GM19025 (cell line): Measurements from ENCODE around the gene TTC7B.

ENCODE experiments used
- ATAC-seq: cut with Tn5 transposase; IDR thresholded peaks from one replicate; pipeline ENCODE4 v1.9.1; 2021; ENCODE audit warnings: mild to moderate bottlenecking, low read depth, moderate library complexity; ENCODE audit not compliant: unreplicated experiment

TTC7B gene

GRCh38 chr14:90808759-90809529, 7.3 kb downstream of the TTC7B start:
- no peak for ATAC-seq

- no peak for ATAC-seq
Observed at GRCh38 chr14:90807060-90807459, 9.2 kb downstream of the TTC7B start.

GRCh38 chr14:90805662-90806540, 10.3 kb downstream of the TTC7B start:
- no peak for ATAC-seq

DNA sequence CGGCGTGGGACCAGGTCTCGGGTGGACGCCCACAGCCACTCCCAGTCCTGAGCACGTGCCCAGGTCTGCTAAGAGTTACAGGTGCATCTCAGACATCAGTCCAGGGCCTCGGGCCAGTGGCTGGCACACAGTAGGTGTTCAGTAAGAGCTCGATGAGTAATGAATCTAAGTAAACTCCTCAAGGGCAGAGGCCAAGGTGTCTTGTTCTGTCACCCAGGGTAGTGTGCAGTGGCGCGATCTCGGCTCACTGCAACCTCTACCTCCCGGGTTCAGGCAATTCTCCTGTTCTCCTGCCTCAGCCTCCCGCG, 11.2 kb downstream of the TTC7B start:
- ATAC-seq = no peak

GRCh38 chr14:90804292-90805083, 11.7 kb downstream of the TTC7B start:
- no peak for ATAC-seq

DNA sequence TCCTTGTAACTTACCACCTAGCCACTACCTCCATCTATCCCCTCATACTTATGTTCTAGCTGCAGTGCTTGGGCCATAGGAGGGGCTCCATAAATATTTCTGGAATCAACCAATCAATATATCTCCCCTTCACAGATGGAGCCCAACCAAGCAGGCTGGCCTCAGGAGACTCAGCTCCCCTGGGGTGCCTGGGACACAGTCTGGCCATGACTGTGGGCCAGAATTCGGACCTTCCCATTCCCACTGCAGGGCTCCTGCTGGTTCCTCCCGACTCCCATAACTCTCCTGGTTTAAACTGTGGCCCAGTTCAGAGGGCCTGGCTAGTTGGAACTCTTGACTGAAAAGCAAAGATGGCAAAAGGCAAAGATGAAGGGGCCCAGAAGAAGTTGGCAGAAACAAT, 13.0 kb downstream of the TTC7B start:
- no peak for ATAC-seq

DNA sequence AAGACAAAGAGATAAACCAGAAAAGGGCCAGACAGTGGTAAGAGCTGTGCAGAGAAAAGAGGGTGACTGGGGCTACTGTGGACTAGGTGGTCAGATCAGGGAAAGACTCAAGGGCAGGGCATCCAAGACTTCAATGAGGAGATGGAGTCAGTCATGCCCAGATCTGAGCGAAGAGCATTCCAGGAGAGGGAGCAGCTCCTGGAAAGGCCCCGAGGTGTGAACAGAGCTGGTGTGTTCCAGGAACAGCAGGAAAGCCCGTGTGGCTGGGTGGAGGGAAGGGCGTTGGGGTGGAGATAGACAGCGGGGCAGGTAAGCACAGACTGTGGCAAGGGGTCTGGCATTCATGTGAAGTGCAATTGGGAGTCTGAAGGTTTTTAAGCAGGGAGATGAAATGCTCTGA, 16.8 kb downstream of the TTC7B start:
- no peak for ATAC-seq

GRCh38 chr14:90797919-90798318, 18.3 kb downstream of the TTC7B start:
- no peak for ATAC-seq

GRCh38 chr14:90797451-90797850, 18.8 kb downstream of the TTC7B start:
- ATAC-seq = no peak

GRCh38 chr14:90796329-90796728, 19.9 kb downstream of the TTC7B start:
- ATAC-seq = no peak

DNA sequence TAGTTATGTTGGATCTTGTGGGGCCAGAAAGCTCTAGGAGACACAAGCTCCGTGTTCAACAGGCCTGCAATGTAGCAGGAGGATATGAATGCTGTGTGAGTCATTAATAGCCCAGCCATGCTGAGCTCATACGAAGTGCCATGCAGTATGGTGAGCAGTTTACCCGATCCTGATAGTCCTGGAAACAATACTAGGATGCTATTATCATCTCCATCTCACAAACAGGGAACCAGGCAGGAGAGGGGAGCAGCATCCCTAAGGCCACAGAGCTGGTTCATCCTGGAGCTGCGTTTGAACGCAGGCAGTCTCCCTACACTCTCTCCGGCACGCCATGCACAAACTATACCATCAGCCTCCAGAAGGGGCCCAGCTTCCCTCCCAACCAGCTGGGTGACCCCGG, 20.5 kb downstream of the TTC7B start:
- no peak for ATAC-seq

- ATAC-seq = no peak
Observed at GRCh38 chr14:90791486-90791885, 24.7 kb downstream of the TTC7B start.

- no peak for ATAC-seq
Observed at GRCh38 chr14:90788031-90788430, 28.2 kb downstream of the TTC7B start.

GRCh38 chr14:90785876-90786450, 30.3 kb downstream of the TTC7B start:
- ATAC-seq = no peak

- no peak for ATAC-seq
Observed at GRCh38 chr14:90785471-90785870, 30.8 kb downstream of the TTC7B start.

- no peak for ATAC-seq
Observed at GRCh38 chr14:90784621-90785270, 31.5 kb downstream of the TTC7B start.

- ATAC-seq = no peak
Observed at GRCh38 chr14:90783344-90783743, 32.9 kb downstream of the TTC7B start.

DNA sequence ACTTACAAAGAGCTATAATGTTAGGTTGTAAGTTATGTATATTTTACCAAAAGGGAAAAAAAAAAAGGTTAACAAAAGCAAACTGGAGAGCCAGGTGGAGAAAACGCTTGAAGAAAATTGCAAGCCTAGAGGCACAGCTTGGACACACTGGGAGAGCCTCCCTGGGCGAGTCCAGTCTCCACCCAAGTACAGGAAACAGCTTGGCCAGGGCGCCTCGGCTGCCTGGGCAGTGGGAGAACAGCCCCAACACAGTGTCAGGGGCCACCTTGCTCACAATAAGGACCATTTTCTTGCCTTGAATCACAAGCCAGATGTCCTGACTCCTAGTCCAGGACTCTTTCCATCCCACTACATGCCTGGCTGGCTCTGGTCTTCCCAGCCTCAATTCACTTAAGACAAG, 33.3 kb downstream of the TTC7B start:
- ATAC-seq = no peak

DNA sequence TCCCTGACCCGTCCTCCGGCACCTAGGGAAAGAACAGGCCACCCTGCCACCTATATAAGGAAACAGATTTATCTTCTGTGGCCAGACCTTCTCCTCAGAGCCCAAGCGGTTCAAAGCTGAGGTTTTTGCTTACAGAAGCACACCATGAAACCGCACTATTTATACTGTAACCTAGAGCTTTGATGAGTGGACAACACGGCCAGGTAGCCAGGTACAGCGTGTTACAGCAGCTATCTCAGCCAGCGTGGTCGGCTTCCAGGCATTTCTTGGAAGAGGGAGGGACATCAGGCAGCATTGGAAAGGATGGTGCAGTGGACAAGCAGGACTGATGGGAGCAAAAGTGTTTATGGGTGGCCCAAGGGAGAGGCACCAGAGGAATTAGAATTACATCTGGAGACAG, 34.4 kb downstream of the TTC7B start:
- no peak for ATAC-seq

DNA sequence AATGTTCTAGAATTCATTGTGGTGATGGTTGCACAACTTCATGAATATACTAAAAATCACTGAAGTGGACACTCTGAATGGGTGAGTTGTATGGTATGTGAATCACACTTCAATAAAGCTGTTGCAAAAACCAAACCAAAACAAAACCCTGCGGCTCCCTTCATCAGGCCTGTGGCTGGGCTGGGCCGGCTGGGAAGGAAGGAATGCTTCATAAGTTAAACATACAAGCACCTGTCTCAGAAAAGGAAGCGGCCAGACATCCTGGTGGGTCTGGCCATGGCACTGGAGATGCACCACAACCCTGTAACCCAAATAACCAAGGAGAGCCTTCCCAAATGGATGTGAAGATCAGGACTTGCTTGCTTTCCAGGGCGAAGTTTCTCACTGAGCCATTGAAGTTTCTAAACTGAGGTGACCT, 34.9 kb downstream of the TTC7B start:
- no peak for ATAC-seq
